OCI-LY3 (cell line): Measurements from ENCODE around the gene NRP1.

Source experiments
- EZH2phosphoT487 ChIP-seq: fragments of 200-600 bp; shearing (Covaris generic); IDR thresholded peaks from 2 replicates; pipeline ENCODE4 v1.6.1; 2018; ENCODE audit warnings: antibody characterized with exemption, mixed run types, low read depth
- TF ChIP-seq, protein P1 (sequence below): fragments of 200-600, 300-600 bp; sonication (generic); IDR thresholded peaks from 2 replicates; pipeline ENCODE4 v1.5.1; 2014; ENCODE audit warnings: antibody characterized with exemption, low read length, low read depth

GRCh38 chr10:33332183-33333065, 2.0 kb downstream of the NRP1 start:
- TF ChIP-seq, protein P1, sequence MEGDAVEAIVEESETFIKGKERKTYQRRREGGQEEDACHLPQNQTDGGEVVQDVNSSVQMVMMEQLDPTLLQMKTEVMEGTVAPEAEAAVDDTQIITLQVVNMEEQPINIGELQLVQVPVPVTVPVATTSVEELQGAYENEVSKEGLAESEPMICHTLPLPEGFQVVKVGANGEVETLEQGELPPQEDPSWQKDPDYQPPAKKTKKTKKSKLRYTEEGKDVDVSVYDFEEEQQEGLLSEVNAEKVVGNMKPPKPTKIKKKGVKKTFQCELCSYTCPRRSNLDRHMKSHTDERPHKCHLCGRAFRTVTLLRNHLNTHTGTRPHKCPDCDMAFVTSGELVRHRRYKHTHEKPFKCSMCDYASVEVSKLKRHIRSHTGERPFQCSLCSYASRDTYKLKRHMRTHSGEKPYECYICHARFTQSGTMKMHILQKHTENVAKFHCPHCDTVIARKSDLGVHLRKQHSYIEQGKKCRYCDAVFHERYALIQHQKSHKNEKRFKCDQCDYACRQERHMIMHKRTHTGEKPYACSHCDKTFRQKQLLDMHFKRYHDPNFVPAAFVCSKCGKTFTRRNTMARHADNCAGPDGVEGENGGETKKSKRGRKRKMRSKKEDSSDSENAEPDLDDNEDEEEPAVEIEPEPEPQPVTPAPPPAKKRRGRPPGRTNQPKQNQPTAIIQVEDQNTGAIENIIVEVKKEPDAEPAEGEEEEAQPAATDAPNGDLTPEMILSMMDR: no peak
- no peak for TF ChIP-seq EZH2phosphoT487
